CD14-positive monocyte (primary cell): Measurements from ENCODE around the gene UBE2U. TPM values are rescaled to one million over a fixed set of nuclear protein-coding genes. Genes with fewer than 3 reads are reported as not detected.
A peak's percentile ranks its signal among the peaks of the same experiment; 100 is the strongest.

Experiments used
- DNase-seq, 3 donors: peaks; one replicate each; pipeline ENCODE4 v3.0.0-alpha.2; 2011 to 2022
- H2AFZ ChIP-seq: 2 replicates; pipeline ENCODE4 v1.6.0; 2012; ENCODE audit warnings: mild to moderate bottlenecking, low read depth, low read length, inconsistent platforms; ENCODE audit not compliant: insufficient read depth, poor library complexity, severe bottlenecking
- H3K27ac ChIP-seq, 2 donors: 1 replicate in 1 of 2; 2 replicates in 1 of 2; pipeline ENCODE4 v1.5.1; 2012 to 2013; ENCODE audit warnings: low read length in 2 of 2, control low read depth in 1 of 2, inconsistent platforms in 1 of 2, low read depth in 1 of 2, mild to moderate bottlenecking in 1 of 2
- H3K27me3 ChIP-seq, 2 donors: one replicate each; pipeline versions ENCODE4 v1.6.0 to v1.6.1; 2011 to 2013; ENCODE audit warnings: low read length in 2 of 2; ENCODE audit not compliant: control insufficient read depth in 2 of 2, insufficient read depth in 2 of 2
- H3K36me3 ChIP-seq, 2 donors: replicated peaks in 1 of 2; 1 replicate in 1 of 2; 2 replicates in 1 of 2; pipeline versions ENCODE4 v1.5.1 to v1.6.1; 2012 to 2013; ENCODE audit warnings: low read length in 2 of 2, control low read depth in 1 of 2, inconsistent platforms in 1 of 2, mild to moderate bottlenecking in 1 of 2; ENCODE audit not compliant: insufficient read depth in 2 of 2, control insufficient read depth in 1 of 2
- H3K4me1 ChIP-seq, 2 donors: 1 replicate in 1 of 2; 2 replicates in 1 of 2; pipeline versions ENCODE4 v1.5.1 to v1.6.1; 2012 to 2013; ENCODE audit warnings: low read length in 2 of 2, control low read depth in 1 of 2, inconsistent platforms in 1 of 2, mild to moderate bottlenecking in 1 of 2, moderate library complexity in 1 of 2; ENCODE audit not compliant: insufficient read depth in 2 of 2, control insufficient read depth in 1 of 2
- H3K4me2 ChIP-seq: replicated peaks from 2 replicates; pipeline ENCODE3; 2012; ENCODE audit warnings: low read length, moderate library complexity, mild to moderate bottlenecking; ENCODE audit not compliant: poor library complexity, severe bottlenecking; ENCODE audit errors: extremely low read depth
- H3K4me3 ChIP-seq, 3 experiments: fragments of 200-600 bp in 1 of 3; sonication (generic) in 1 of 3; replicated peaks in 1 of 3; 1 replicate in 2 of 3; 2 replicates in 1 of 3; pipeline ENCODE4 v1.5.1; 2011 to 2013; ENCODE audit warnings: low read length in 3 of 3, mild to moderate bottlenecking in 3 of 3, control low read depth in 2 of 3, low read depth in 2 of 3, inconsistent platforms in 1 of 3, moderate library complexity in 1 of 3
- H3K79me2 ChIP-seq: 2 replicates; pipeline ENCODE4 v1.6.0; 2012; ENCODE audit warnings: mild to moderate bottlenecking, control low read depth, inconsistent platforms, low read length, moderate library complexity; ENCODE audit not compliant: insufficient read depth
- H3K9ac ChIP-seq: 2 replicates; pipeline ENCODE4 v1.6.0; 2017; ENCODE audit warnings: low read length, mild to moderate bottlenecking; ENCODE audit not compliant: insufficient read depth, poor library complexity, severe bottlenecking
- H3K9me3 ChIP-seq, 2 donors: replicated peaks in 1 of 2; 1 replicate in 1 of 2; 2 replicates in 1 of 2; pipeline versions ENCODE4 v1.5.1 to v1.6.1; 2012 to 2013; ENCODE audit warnings: low read length in 2 of 2, control low read depth in 1 of 2; ENCODE audit not compliant: control insufficient read depth in 1 of 2, insufficient read depth in 1 of 2
- H4K20me1 ChIP-seq: 2 replicates; pipeline ENCODE4 v1.6.0; 2012; ENCODE audit warnings: mild to moderate bottlenecking, low read length, control low read depth, moderate library complexity; ENCODE audit not compliant: insufficient read depth
- H3K27ac Mint-ChIP-seq, 7 donors: one replicate each; pipeline ENCODE4 v1.8.0; 2020; ENCODE audit warnings: mild to moderate bottlenecking in 7 of 7, mixed read lengths in 7 of 7, moderate library complexity in 6 of 7, inconsistent platforms in 2 of 7
- H3K27me3 Mint-ChIP-seq, 3 donors: one replicate each; pipeline ENCODE4 v1.8.0; 2021 to 2022; ENCODE audit warnings: low read depth in 3 of 3, mild to moderate bottlenecking in 3 of 3, mixed read lengths in 3 of 3, moderate library complexity in 3 of 3, inconsistent platforms in 1 of 3
- H3K36me3 Mint-ChIP-seq, 2 donors: one replicate each; pipeline ENCODE4 v1.8.0; 2020; ENCODE audit warnings: mixed read lengths in 2 of 2, inconsistent platforms in 1 of 2, mild to moderate bottlenecking in 1 of 2
- H3K4me1 Mint-ChIP-seq: one replicate; pipeline ENCODE4 v1.8.0; 2020; ENCODE audit warnings: mild to moderate bottlenecking, mixed read lengths
- H3K4me3 Mint-ChIP-seq, 2 donors: one replicate each; pipeline ENCODE4 v1.8.0; 2020; ENCODE audit warnings: mild to moderate bottlenecking in 2 of 2, mixed read lengths in 2 of 2, moderate library complexity in 1 of 2
- H3K9me3 Mint-ChIP-seq, 7 donors: one replicate each; pipeline ENCODE4 v1.8.0; 2020 to 2022; ENCODE audit warnings: mixed read lengths in 7 of 7, mild to moderate bottlenecking in 6 of 7, moderate library complexity in 6 of 7, inconsistent platforms in 2 of 7
- WGBS: methylation state at CpG from one replicate; pipeline ENCODE4 v1.1.5; 2013; ENCODE audit warnings: missing lambda C conversion rate; ENCODE audit not compliant: insufficient coverage; 5-methylcytosine and 5-hydroxymethylcytosine counted together
- intact Hi-C, 2 donors: fragments of 100-400 bp; cut with micrococcal nuclease; formaldehyde crosslinking; loops; one replicate each; pipeline versions ENCODE4 v1.15.0 to v1.15.1; 2023
- polyA plus RNA-seq, 3 donors: library from polyadenylated mRNA; depleted of rRNA in 1 of 3; unstranded in 2 of 3; stranded (reverse) in 1 of 3; fragments of 300-500 nt in 2 of 3; fragments of >200 nt in 1 of 3; fragmentation: Illumina TruSeq in 2 of 3; gene quantifications; 1 replicate in 2 of 3; 2 replicates in 1 of 3; pipeline ENCODE4 v1.2.3, GENCODE V29; 2012 to 2021
- TF ChIP-seq, protein P1 (sequence below): fragments of 200-600 bp; IDR thresholded peaks from one replicate; pipeline ENCODE4 v1.8.0; 2022; ENCODE audit warnings: antibody characterized with exemption, mild to moderate bottlenecking

Gene UBE2U
- polyA plus RNA-seq, 3 donors = not detected

DNA sequence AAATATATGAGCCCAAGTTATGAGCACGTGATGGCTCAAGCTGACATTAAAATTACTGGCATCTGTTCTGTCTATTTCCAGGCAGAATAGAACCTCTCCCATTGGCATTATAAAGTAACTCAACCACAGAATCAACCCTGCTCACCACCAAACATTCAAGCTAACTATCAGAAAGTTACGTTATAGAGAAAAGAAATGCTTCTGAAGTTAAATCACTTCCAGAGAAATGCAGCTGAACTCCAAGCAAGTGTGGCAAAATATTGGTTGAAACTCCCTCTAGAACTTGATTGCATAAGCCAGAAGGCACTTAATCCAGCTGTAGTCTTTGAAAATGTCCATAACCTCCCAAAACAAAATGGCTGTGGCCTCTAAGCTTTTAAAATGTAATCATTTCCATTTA lies 36.2 kb upstream of the UBE2U start:
- H3K36me3 ChIP-seq = no peaks in the 10 kb centered on the region

DNA sequence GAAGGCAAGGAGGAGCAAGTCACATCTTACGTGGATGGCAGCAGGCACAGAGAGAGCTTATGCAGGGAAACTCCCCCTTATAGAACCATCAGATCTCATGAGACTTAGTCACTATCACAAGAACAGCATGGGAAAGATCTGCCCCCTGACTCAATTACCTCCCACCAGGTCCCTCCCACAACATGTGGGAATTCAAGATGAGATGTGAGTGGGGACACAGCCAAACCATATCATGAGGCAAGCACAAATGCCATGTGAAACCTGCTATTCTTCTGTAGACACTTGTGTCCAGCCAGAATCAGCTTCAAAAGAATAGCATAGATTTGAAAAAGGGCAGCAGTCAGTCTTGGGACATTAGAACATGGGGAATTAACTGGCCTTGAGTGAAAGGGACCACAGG lies 32.2 kb upstream of the UBE2U start:
- Histone ChIP-seq H3K4me3 (peak overlapping the region in 1 of 3 experiments; percentile 19), H2AFZ (peak overlapping the region; percentile 25), H3K4me1 (peaks cover 12 to 13% of the 10 kb centered on the region in 2 donors), H3K27ac (no peak overlapping the region), H3K79me2 (no peaks in the 10 kb centered on the region), H3K36me3 (no peaks in the 10 kb centered on the region), H3K4me2 (peak overlapping the region; percentile 15), H4K20me1 (no peaks in the 10 kb centered on the region), H3K9me3 (no peaks in the 10 kb centered on the region), H3K27me3 (no peaks in the 10 kb centered on the region), H3K9ac (no peak overlapping the region)
- Mint-ChIP-seq H3K4me1 (peaks cover 21% of the 10 kb centered on the region), H3K4me3 (no peak overlapping the region), H3K27ac (peak overlapping the region in 1 of 7 donors; percentile 59), H3K36me3 (no peaks in the 10 kb centered on the region), H3K9me3 (peaks cover 0 to 3% (median 0%) of the 10 kb centered on the region in 7 donors), H3K27me3 (peaks cover 0 to 2% (median 0%) of the 10 kb centered on the region in 3 donors)
- TF ChIP-seq, protein P1, sequence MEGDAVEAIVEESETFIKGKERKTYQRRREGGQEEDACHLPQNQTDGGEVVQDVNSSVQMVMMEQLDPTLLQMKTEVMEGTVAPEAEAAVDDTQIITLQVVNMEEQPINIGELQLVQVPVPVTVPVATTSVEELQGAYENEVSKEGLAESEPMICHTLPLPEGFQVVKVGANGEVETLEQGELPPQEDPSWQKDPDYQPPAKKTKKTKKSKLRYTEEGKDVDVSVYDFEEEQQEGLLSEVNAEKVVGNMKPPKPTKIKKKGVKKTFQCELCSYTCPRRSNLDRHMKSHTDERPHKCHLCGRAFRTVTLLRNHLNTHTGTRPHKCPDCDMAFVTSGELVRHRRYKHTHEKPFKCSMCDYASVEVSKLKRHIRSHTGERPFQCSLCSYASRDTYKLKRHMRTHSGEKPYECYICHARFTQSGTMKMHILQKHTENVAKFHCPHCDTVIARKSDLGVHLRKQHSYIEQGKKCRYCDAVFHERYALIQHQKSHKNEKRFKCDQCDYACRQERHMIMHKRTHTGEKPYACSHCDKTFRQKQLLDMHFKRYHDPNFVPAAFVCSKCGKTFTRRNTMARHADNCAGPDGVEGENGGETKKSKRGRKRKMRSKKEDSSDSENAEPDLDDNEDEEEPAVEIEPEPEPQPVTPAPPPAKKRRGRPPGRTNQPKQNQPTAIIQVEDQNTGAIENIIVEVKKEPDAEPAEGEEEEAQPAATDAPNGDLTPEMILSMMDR = no peak
- DNase-seq = peak in 1 of 3 donors; percentile 37
- intact Hi-C loops = no loop called here
- no CpG with 5 or more reads among the region's 1 CpG for WGBS

More for the DNA sequence above, 36.2 kb upstream of the UBE2U start:
- Mint-ChIP-seq H3K4me1 (peaks cover 16% of the 10 kb centered on the region), H3K27ac (no peak overlapping the region), H3K4me3 (no peak overlapping the region), H3K36me3 (no peaks in the 10 kb centered on the region), H3K9me3 (peaks cover 0 to 5% (median 0%) of the 10 kb centered on the region in 7 donors), H3K27me3 (peaks cover 0 to 3% (median 2%) of the 10 kb centered on the region in 3 donors)
- no peak overlapping the region for H2AFZ ChIP-seq
- TF ChIP-seq, protein P1 = no peak
- H3K27me3 ChIP-seq = no peaks in the 10 kb centered on the region
- H3K4me3 ChIP-seq = no peak overlapping the region
- peaks cover 12 to 13% of the 10 kb centered on the region in 2 donors for H3K4me1 ChIP-seq
- DNase-seq = no peak
- no peaks in the 10 kb centered on the region for H3K79me2 ChIP-seq
- H4K20me1 ChIP-seq = no peaks in the 10 kb centered on the region
- no peak overlapping the region for H3K9ac ChIP-seq
- H3K4me2 ChIP-seq = no peak overlapping the region
- H3K9me3 ChIP-seq = no peaks in the 10 kb centered on the region
- intact Hi-C loops = no loop called here
- 50% methylated on average over 1 of the region's 2 CpGs for WGBS
- H3K27ac ChIP-seq = no peak overlapping the region
